NCI-H748 treated with DMSO at 0.1 percent for 48 hours (cell line): ENCODE measurements around the gene PHB1.
"Not testable (repeated sequence)": the region's sequence is repeated elsewhere in the genome, so short reads cannot be mapped to it uniquely, and the experiment has no call there.

Source experiments
- DNase-seq: peaks from one replicate; lab custom pipeline; 2025; lab: John Stamatoyannopoulos, UW

PHB1 gene

DNA sequence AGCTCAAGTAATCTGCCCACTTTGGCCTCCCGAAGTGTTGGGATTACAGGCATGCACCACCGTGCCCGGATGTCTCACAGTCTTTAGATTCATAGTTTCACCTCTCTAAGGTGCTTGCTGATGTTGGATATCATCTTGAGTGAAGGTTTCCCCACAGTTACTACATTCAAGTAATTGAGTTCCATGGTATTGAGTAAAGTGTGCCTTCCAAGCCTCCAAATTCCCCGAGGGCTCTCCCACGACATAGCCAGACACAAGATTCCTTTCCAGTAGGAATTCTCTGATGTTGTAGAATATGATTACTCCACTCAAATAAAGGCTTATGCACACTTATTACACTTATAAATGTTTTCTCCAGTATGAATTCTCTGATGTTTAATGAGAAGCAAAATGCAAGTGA lies 36.4 kb downstream of the PHB1 start:
- DNase-seq, result no peak

DNA sequence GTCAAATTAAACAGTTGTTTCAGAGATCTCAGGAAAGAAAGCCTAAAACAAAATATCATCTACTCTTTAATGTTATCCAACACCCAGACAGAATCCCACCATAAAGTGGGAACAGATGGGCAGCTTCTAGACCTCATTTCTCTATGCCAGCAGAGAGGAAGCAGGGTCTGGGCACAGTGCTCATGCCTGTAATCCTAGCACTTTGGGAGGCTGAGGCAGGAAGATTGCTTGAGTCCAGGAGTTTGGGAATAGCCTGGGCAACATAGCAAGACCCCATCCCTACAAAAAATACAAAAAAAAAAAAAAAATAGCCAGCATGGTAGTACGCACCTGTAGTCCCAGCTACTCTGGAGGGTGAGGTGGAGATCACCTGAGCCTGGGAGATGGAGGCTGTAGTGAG lies 39.1 kb downstream of the PHB1 start:
- DNase-seq, result no peak

DNA sequence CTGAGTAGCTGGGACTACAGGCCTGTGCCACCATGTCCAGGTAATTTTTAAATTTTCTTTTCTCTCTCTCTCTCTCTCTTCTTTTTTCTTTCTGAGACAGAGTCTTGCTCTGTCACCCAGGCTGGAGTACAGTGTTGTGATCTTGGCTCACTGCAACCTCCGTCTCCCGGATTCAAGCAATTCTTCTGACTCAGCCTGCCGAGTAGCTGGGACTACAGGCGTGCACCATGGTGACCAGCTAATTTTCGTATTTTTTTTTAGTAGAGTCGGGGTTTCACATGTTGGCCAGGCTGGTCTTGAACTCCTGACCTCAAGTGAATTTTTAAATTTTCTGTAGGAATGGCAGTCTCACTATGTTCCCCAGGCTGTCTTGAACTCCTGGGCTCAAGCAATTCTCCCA lies 41.6 kb downstream of the PHB1 start:
- DNase-seq, result no peak

DNA sequence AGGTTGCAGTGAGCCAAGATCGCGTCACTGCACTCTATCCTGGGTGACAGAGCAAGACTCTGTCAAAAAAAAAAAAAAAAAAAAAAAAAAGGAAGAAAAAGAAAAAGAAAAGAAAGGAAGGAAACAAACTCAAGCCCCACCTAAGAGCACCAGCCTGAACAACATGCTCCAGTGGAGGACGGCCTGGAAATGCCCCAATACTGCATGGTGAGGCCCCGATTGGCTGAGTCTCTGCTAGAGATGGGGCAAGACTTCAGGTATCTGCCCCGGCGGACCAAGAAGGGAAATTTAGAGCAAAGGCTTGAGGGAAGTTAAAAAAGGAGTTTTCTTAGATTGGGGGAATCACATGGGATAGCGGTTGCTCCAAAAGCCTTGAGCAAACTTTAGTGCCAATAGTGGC lies 42.3 kb downstream of the PHB1 start:
- DNase-seq, result no peak

DNA sequence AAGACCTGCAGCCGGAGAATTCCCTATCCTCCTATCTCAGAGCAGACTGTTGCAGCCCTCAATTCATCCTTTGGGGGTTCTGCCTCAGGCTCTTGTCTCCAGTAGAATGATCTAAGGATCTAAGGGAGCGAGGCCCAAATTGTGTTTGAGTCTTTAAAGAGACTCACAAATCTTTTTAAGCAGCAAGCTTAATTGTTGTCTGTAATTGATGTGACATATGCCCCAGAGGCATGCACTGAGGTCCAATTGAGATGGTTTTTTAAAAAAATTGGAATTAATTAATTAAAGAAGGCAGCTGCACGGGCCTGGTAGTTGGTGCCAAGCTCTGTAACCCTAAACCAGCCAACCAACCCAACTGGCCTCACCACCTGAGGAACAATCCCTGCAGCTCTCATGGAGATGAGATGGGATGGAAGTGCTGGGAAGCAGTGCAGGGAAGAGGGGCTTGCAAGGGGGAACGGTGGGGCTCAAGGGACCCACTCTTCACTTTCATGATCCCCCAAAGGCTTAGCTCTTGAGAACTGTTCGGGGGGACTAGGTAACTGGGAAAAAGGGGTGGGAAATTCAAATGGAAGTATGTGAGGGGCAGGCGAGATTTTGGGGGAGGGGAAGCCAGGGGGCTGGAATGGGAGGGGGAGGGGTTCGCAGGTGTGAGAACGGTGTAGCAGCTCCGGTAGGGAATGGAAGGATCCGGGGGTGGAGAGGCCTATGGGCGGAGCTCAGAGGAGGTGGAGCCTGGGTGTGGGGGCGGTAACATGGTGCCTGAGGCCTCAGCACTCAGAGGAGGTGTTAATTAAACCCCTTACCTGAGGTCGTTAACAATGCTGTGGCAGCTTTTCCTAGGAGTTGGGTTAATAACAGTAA lies 43.5 kb downstream of the PHB1 start:
- no peak for DNase-seq

DNA sequence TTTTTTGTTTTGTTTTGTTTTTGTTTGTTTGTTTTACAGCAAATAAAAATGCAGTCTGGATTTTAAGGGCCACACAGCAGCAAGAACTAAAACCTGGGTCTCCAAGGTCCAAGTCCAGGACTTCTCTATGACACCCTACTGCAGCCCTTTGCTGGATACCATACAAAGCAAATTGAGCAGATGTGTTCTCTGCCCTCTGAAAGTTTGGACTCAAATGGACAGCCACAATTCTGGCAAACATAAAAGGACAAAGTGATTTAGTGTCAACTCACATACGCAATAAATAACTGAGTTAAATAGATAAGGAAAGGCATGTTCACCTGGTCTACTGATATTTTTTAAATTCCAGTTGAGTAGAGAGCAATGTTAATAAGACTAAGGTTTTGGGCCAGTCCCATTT lies 44.9 kb downstream of the PHB1 start:
- no peak for DNase-seq

DNA sequence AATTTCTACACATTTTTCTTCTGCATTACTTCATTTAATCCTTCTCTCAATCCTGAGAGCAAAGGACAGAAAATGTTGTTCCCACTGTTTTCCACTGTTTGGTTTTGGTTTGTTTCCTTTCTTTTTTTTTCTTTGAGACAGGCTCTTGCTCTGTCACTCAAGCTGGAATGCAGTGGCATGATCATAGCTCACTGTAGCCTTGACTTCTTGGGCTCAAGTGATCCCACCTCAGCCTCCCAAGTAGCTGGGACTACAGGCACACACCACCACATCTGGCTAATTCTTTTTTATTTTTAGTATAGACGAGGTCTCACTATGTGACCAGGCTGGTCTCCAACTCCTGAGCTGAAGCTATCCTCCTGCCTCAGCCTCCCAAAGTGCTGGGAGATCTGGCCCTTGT lies 45.6 kb downstream of the PHB1 start:
- DNase-seq, result no peak

DNA sequence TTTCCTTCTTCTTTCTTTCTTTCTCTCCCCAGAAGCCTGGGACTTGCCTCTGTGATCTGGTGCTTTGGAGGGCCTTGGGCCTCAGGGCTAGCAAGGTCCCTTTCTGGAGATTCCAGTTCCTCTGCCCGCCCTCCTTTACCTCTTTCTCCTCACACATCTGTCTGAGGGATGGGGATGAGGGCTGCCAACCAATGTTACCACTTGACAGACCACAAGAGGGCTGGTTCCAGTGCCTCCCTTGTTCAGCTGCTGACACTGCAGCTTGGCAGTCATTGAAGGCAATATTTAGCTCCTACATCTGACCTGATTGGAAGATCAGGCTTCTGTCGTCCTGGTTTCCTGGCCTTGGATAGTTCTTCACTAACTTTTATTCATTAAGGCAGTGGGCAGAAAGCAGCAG lies 49.0 kb downstream of the PHB1 start:
- DNase-seq, result no peak

DNA sequence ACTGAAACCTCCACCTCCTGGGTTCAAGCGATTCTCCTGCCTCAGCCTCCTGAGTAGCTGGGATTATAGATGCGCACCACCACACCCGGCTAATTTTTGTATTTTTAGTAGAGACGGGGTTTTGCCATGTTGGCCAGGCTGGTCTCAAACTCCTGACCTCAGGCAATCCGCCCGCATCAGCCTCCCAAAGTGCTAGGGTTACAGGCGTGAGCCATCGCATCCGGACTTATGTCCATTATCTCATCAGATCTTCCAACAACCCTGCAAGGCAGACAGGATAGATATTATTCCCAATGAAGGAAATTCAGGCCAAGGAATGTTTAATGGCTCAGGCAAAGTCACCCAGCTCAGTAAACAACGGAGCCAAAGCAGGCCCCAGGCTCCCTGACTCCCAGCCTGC lies 49.6 kb downstream of the PHB1 start:
- DNase-seq, result not testable (repeated sequence)

DNA sequence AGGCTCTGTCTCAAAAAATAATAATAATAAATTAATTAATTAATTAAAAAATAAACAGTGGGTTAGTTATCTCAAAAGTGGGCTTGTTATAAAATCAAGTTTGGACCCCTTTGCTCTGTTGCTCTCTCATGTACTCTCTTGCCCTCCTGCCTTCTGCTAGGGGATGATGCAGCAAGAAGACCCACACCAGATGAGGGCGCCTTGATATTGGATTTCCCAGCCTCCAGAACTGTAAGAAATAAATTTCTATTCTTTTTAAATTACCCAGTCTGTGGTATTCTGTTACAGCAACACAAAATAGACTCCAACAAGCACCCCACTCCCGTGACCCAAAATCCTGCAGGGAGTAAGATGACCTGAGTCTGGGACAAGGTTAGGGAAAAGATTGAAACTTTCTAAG lies 50.6 kb downstream of the PHB1 start:
- DNase-seq, result no peak

DNA sequence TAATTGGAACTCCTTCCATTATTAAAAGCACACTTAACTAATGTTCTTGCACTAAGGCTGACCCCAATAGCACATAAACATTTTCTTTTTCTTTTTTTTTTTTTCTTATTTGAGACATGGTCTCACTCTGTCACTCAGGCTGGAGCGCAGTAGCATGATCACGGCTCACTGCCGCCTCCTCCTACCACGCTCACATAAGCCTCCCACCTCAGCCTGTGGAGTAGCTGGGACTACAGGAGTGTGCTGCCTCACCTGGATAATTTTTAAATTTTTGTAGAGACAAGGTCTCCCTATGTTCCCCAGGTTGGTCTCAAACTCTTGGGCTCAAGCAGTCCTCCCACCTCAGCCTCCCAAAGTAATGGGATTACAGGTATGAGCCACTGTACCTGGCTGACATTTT lies 51.4 kb downstream of the PHB1 start:
- DNase-seq, result no peak

DNA sequence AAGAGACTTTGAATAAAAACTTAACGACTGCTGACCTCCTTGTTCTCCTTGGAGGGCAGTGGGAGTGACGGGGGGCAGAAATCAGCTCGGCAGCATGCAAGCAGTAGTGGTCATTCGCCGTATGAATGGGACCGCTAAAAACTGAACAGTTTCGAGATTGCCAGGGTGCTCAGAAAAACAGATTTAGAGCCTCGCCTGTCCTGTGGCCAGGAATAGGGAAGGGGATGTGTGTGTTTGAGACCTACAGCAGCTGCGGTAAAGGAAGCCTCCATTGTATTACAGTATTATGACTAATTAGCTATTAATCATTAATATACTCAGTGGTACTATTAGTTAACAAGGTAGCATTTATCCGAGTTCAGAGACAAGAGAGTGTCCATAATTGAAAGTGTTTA lies 52.0 kb downstream of the PHB1 start:
- no peak for DNase-seq

DNA sequence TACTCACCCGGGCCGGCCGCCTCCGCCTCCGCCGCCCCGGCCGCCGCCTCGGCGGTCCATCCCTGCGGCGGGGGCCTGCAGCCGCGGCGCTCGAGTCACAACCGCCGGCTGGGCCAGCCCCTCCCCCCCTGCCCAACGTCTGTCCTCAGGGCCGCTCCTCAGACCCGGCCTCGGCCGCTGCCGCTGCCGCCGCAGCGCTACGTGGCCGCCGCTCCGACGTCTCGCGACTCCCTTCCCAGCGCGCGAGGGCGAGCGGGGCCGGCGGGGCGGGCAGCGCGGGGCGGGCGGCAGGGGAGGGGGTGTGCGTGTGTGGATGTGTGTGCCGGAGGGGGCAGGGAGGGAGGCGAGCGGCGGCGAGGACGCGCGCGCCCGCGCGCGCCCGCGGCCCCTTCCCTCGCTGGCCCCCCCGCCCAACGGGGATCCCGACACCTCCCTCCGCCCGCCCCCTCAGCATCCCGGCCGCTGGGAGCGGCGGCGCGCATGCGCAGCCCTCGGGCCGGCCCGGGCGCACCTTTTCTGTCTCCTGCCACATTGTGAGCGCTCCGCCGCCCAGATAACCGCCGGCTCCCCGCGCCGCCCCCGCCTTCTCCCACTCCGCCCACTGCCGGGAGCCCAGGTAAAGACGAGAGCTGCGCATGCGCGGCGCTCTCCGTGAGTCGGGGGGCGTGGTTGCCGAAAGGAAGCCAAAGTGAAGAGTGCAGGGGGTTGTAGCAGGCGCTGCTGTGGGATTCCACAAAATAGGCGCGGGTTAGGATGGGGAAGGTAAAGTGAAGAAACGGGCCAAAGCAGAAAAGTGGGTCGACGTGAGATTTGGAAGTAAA lies 52.6 kb downstream of the PHB1 start, which contains the start of gene ZNF652:
Gene ZNF652, minus strand, starts transcription at position 349 of the 821 bp plus-strand sequence. CDS start 44,525 bp downstream, outside the sequence.
- DNase-seq, result peak; percentile 91

DNA sequence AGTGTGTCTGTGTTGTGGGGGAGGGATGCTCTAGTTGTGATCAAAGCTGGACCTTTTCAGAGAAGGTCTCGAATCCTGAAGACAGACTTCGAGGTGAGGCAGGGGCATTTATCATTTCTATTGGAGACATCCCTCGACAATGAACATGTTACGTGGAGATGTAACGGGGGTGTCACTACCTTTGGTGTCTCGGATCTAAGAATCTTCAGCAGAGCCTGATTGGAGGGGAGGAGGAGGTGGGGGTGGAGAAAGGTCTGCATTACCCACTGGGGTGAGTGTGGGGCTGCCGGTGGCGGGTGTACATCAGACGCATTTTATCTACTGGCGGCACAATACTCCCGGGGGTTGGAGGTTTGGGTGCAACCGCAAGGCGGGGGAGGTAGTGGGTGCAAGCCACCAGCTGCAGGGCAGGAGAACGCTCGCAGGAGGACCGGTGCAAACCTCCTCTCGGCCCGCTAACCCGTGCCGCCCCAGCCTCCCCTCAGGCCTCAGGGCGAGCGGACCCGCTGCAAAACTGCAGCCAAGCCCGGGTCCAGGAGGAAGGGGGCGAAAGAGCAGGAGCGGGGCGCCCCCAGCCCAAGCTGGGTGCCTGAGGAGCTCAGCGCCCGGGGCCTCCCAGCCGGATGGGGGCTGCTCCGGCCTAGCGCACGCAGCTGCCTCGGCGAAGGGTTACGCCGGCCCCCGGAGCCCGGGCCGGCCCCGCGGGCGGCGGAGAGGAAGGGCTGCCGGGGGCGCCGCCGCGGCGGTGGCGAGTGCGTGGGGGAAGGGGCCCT lies 53.4 kb downstream of the PHB1 start:
- peak; percentile 59 for DNase-seq

DNA sequence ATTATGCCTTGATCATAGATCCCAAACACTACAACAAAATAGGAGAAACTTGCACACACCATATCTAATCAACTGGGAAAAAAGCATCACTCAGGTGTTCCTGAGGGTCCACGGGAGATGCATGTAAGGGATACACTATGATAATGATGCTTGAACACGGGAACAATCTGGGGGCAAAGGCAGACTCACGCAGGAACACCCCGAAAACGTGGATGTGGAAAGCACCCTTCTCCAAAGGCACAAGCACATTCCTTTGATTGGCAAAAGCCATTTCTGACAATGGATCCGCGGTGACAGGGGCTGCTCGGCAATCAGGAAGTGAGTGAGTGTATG lies 53.9 kb downstream of the PHB1 start:
- no peak for DNase-seq

DNA sequence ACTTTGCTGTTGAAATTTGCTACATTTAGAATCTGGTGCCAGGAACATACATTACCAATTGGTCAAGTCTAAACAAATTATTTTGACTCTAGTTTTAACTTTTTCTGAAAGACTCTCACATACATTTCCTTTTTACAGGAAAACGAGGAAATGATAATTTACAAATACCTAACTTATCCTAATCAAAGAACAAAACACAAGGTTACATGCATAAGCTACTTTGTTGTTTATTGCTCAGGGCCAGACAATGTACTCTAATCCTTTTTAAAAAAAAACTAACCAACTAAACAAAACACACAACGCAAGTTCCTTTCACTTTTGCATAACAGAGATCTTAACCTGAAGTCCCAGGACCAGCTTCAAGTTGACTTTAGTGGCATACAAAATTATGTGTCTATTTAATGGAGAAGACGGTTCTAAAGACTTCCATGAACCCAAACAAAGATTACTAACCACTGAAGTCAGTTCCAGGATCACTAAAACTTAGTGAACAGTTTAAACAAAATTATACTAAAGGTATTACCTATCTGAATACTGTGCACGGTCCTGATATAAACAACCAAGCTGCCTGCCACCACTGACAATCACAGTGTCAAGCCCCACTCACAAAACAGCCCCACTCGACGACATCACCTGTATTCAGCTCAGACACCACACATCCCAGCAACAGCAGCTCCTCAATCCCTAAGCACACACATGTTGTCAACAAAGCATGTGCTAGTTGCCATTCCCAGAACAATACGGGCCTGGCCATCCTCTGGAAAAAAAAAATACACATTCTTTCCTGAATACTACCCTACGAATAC lies 54.5 kb downstream of the PHB1 start:
- DNase-seq, result no peak

DNA sequence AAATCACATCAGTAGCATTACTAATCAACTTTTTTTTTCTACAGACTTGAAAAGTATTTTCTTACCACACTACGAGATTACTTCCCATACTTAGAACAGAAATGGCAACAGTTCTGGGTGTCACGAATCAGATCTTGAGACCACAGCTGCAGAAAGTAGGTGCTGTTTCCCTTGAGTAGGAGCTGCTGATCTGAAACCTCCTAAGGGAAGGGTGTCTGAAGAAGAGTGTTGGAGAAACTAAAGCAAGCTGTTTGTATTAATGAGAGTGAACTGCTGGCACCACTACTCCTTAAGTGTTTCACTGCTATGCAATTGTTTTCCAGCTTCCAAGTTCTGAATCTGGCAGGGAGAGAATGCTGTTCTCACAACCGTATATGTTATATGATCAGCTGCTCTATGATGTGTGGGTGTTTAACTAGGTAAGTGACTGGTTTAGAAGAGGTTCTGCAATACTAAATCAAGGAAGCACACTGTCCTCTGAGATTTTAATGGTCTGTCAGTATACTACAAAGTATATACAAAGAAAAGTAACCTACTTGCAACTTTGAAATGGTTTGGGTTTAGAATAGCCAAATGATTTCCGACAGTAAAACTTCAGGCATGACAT lies 55.9 kb downstream of the PHB1 start:
- no peak for DNase-seq

DNA sequence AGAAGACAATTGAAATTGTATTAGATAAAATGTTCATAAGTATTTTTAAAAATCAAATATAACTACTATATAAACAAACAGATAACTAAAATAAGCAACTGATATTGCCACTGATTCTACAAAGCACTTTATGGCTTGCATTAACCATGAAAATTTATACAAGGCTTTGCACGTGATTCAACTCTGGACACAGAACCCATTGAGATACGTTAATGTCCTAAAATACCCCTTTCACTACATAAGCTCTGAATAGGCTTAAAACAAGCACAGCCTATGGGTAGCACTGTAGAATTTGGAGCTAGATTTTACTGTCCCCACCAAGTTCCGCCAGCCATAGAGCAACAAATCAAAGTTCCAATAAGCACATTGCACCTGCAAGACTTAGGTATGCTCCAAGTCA lies 57.2 kb downstream of the PHB1 start:
- no peak for DNase-seq

DNA sequence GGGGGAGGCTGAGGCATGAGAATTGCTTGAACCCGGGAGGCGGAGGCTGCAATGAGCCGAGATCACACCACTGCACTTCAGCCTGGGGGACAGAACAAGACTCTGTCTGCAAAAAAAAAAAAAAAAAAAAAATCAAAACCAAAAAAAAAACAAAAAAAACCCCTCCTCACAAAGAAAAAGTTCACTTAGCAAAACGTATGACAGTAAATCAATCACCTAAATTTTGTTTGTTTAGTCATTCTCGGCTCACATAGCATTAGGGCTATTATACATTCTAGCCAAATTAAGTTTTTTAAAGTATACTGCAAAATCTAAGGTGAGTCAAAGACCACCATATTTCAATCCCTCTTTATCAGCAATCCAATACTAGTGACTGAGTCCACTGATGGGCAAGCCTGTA lies 58.4 kb downstream of the PHB1 start:
- DNase-seq, result no peak
